HT1080 (cell line): Measurements from ENCODE around the gene SMAD3. TPM values are rescaled to one million over a fixed set of nuclear protein-coding genes. Genes with fewer than 3 reads are reported as not detected.

Source experiments
- DNase-seq: peaks from one replicate; pipeline ENCODE4 v3.0.0-alpha.2; 2015; ENCODE audit warnings: low read depth
- total RNA-seq: library from RNA; depleted of rRNA; stranded (reverse); fragments of >200 nt; shearing (Covaris generic); gene quantifications from 2 replicates; pipeline ENCODE4 v1.2.3, GENCODE V29; 2014

Gene SMAD3
- total RNA-seq, 1 experiment from 2014 or later: 39.2 TPM

GRCh38 chr15:67095912-67096311 is 30.5 kb downstream of the SMAD3 start:
- no peak for DNase-seq

GRCh38 chr15:67096546-67097294 is 31.3 kb downstream of the SMAD3 start:
- peak; percentile 56 for DNase-seq

GRCh38 chr15:67097424-67097823 is 32.0 kb downstream of the SMAD3 start:
- DNase-seq: no peak

GRCh38 chr15:67097930-67098740 is 32.7 kb downstream of the SMAD3 start:
- peak; percentile 72 for DNase-seq

GRCh38 chr15:67098768-67099282 is 33.4 kb downstream of the SMAD3 start:
- DNase-seq: no peak

GRCh38 chr15:67100124-67100791 is 34.9 kb downstream of the SMAD3 start:
- DNase-seq: no peak

GRCh38 chr15:67100801-67101581 is 35.6 kb downstream of the SMAD3 start:
- no peak for DNase-seq

GRCh38 chr15:67101911-67102598 is 36.7 kb downstream of the SMAD3 start:
- peak; percentile 75 for DNase-seq

- no peak for DNase-seq
These were observed 37.2 kb downstream of the SMAD3 start for GRCh38 chr15:67102599-67102929.

GRCh38 chr15:67103021-67103420 is 37.6 kb downstream of the SMAD3 start:
- DNase-seq: no peak

GRCh38 chr15:67103432-67103831 is 38.0 kb downstream of the SMAD3 start:
- DNase-seq: no peak

GRCh38 chr15:67103869-67104268 is 38.5 kb downstream of the SMAD3 start:
- DNase-seq: no peak

GRCh38 chr15:67104510-67104909 is 39.1 kb downstream of the SMAD3 start:
- no peak for DNase-seq

GRCh38 chr15:67105065-67105951 is 39.9 kb downstream of the SMAD3 start:
- peak; percentile 100 for DNase-seq

GRCh38 chr15:67105991-67106763 is 40.8 kb downstream of the SMAD3 start:
- no peak for DNase-seq

GRCh38 chr15:67106764-67107013 is 41.3 kb downstream of the SMAD3 start:
- no peak for DNase-seq

- DNase-seq: peak; percentile 99
These were observed 41.8 kb downstream of the SMAD3 start for GRCh38 chr15:67107014-67107812.
